ENCODE measurements around the gene SGSM2.

DNA sequence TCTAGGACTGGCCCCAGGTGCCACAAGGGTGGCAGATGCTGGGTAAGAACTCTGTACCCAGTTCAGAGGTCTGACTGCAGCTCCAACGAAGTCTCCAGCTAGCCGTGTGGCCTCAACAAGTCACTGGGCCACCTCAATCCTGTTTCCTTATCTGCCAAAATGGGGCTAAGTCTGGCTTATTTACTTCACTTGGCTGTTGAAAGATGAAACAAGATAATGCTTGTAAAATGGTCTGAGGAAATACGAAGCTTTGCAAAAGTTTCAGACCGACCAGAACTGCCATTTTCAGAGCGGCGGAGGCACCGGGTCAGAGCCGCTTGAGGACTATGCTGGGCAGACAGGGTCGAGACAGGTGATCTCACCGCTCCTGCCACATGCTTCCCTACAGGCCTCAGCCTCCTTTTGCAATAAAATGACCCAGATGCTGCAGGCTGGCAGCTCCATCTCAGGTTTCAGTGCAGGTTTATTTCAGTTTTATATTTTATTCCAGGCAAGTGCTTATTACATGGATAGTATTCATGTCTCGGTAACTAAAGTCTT, 46.4 kb downstream of the SGSM2 start:
- TF ChIP-seq, protein P1, sequence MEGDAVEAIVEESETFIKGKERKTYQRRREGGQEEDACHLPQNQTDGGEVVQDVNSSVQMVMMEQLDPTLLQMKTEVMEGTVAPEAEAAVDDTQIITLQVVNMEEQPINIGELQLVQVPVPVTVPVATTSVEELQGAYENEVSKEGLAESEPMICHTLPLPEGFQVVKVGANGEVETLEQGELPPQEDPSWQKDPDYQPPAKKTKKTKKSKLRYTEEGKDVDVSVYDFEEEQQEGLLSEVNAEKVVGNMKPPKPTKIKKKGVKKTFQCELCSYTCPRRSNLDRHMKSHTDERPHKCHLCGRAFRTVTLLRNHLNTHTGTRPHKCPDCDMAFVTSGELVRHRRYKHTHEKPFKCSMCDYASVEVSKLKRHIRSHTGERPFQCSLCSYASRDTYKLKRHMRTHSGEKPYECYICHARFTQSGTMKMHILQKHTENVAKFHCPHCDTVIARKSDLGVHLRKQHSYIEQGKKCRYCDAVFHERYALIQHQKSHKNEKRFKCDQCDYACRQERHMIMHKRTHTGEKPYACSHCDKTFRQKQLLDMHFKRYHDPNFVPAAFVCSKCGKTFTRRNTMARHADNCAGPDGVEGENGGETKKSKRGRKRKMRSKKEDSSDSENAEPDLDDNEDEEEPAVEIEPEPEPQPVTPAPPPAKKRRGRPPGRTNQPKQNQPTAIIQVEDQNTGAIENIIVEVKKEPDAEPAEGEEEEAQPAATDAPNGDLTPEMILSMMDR (IDR thresholded peaks at IDR 0.05 in 8 of 11, conservative IDR thresholded peaks at IDR 0.05 in 3 of 11) = no peak
- no peak for TF ChIP-seq POLR2A (IDR thresholded peaks at IDR 0.05)
